SK-N-SH (cell line): ENCODE measurements around the gene CEP57L1. TPM values are rescaled to one million over a fixed set of nuclear protein-coding genes. Genes with fewer than 3 reads are reported as not detected.
"Not testable (repeated sequence)": the region's sequence is repeated elsewhere in the genome, so short reads cannot be mapped to it uniquely, and the experiment has no call there.

Source experiments
- CTCF ChIA-PET: fragments of 300-600, 350-600 bp; formaldehyde crosslinking; extraction: SDS; loops from one replicate; lab custom pipeline; 2021; lab: Yijun Ruan, JAX
- POLR2A ChIA-PET: fragments of 350-600 bp; sonication (Branson Sonifier 250); formaldehyde crosslinking; extraction: SDS; loops from one replicate; lab custom pipeline; 2020; ENCODE audit warnings: antibody characterized with exemption, inconsistent platforms; lab: Yijun Ruan, JAX
- DNase-seq: peaks from one replicate; pipeline ENCODE4 v3.0.0; 2012
- H2AFZ ChIP-seq: fragments of 200-600 bp; sonication (generic); 2 replicates; pipeline ENCODE4 v1.8.1; 2016; ENCODE audit warnings: antibody characterized with exemption, mild to moderate bottlenecking, low read depth
- H3F3A ChIP-seq: fragments of 200-600 bp; sonication (generic); replicated peaks from 2 replicates; pipeline ENCODE3; 2016; ENCODE audit warnings: antibody characterized with exemption, mild to moderate bottlenecking; ENCODE audit not compliant: insufficient read depth
- H3K27ac ChIP-seq, 2 experiments: fragments of 200-500 bp in 1 of 2; fragments of 200-600 bp in 1 of 2; sonication (Bioruptor generic) in 1 of 2; sonication (generic), shearing (Covaris generic) in 1 of 2; 2 replicates each; pipeline versions ENCODE4 v1.5.1 to v1.6.1; 2014 to 2016; ENCODE audit warnings: low read depth in 2 of 2, inconsistent platforms in 1 of 2, low read length in 1 of 2, mild to moderate bottlenecking in 1 of 2, mixed read lengths in 1 of 2
- H3K27me3 ChIP-seq: fragments of 200-600 bp; sonication (generic), shearing (Covaris generic); 2 replicates; pipeline ENCODE4 v1.6.1; 2016; ENCODE audit warnings: mixed run types; ENCODE audit not compliant: insufficient read depth
- H3K36me3 ChIP-seq, 2 experiments: fragments of 200-500 bp in 1 of 2; fragments of 200-600 bp in 1 of 2; sonication (Bioruptor generic) in 1 of 2; sonication (generic) in 1 of 2; replicated peaks in 1 of 2; 2 replicates each; pipeline versions ENCODE3 to v1.5.1; 2014 to 2016; ENCODE audit warnings: low read length in 1 of 2, mild to moderate bottlenecking in 1 of 2; ENCODE audit not compliant: insufficient read depth in 2 of 2, control insufficient read depth in 1 of 2
- H3K4me1 ChIP-seq, 2 experiments: fragments of 200-500 bp in 1 of 2; fragments of 200-600 bp in 1 of 2; sonication (Bioruptor generic) in 1 of 2; sonication (generic), shearing (Covaris generic) in 1 of 2; 2 replicates each; pipeline versions ENCODE4 v1.5.1 to v1.6.1; 2014 to 2016; ENCODE audit warnings: low read depth in 1 of 2, low read length in 1 of 2, mixed run types in 1 of 2; ENCODE audit not compliant: insufficient read depth in 2 of 2, control insufficient read depth in 1 of 2
- H3K4me2 ChIP-seq: fragments of 200-600 bp; sonication (generic), shearing (Covaris generic); 2 replicates; pipeline ENCODE4 v1.6.1; 2017; ENCODE audit warnings: mixed run types
- H3K4me3 ChIP-seq, 2 experiments: fragments of 200-500 bp in 1 of 2; fragments of 200-600 bp in 1 of 2; sonication (Bioruptor generic) in 1 of 2; sonication (generic), shearing (Covaris generic) in 1 of 2; 2 replicates each; pipeline versions ENCODE4 v1.5.1 to v1.8.1; 2014 to 2016; ENCODE audit warnings: low read depth in 2 of 2, inconsistent platforms in 1 of 2, low read length in 1 of 2, mild to moderate bottlenecking in 1 of 2, mixed read lengths in 1 of 2, moderate library complexity in 1 of 2
- H3K79me2 ChIP-seq: fragments of 200-600 bp; sonication (generic); 2 replicates; pipeline ENCODE4 v1.8.1; 2017; ENCODE audit warnings: mild to moderate bottlenecking; ENCODE audit not compliant: insufficient read depth
- H3K9ac ChIP-seq: fragments of 200-600 bp; sonication (generic); 2 replicates; pipeline ENCODE4 v1.6.1; 2017; ENCODE audit warnings: mixed run types
- H3K9me2 ChIP-seq: fragments of 200-600 bp; sonication (generic); 2 replicates; pipeline ENCODE4 v1.6.1; 2017; ENCODE audit warnings: mixed run types
- H3K9me3 ChIP-seq: fragments of 200-600 bp; sonication (generic); 2 replicates; pipeline ENCODE4 v1.6.1; 2017; ENCODE audit warnings: mixed run types, mild to moderate bottlenecking, moderate library complexity
- H4K20me1 ChIP-seq: fragments of 200-600 bp; sonication (generic); 2 replicates; pipeline ENCODE4 v1.6.1; 2017; ENCODE audit warnings: mild to moderate bottlenecking, mixed run types; ENCODE audit not compliant: insufficient read depth
- EP300 ChIP-seq, 2 experiments: IDR thresholded peaks; 2 replicates each; pipeline versions ENCODE4 v1.4.0 to v1.6.1; 2012; ENCODE audit warnings: borderline replicate concordance in 1 of 2, low read depth in 1 of 2, low read length in 1 of 2
- MEF2A ChIP-seq: IDR thresholded peaks from 2 replicates; pipeline ENCODE4 v1.4.0; 2012; ENCODE audit warnings: low read depth, borderline replicate concordance
- RAD21 ChIP-seq: IDR thresholded peaks from 2 replicates; pipeline ENCODE4 v1.6.1; 2012; ENCODE audit warnings: mild to moderate bottlenecking, low read length
- RCOR1 ChIP-seq: fragments of 150-350 bp; IDR thresholded peaks from 2 replicates; pipeline ENCODE4 v1.6.1; 2017; ENCODE audit warnings: antibody characterized with exemption, low read length
- SIN3A ChIP-seq: IDR thresholded peaks from 2 replicates; pipeline ENCODE4 v1.6.1; 2012; ENCODE audit warnings: low read depth, mild to moderate bottlenecking, low read length, moderate library complexity, borderline replicate concordance
- WGBS: methylation state at CpG from one replicate; pipeline ENCODE4 v1.1.6; 2017; ENCODE audit warnings: low lambda C conversion rate; 5-methylcytosine and 5-hydroxymethylcytosine counted together
- polyA plus RNA-seq, 3 experiments: library from polyadenylated mRNA; depleted of rRNA; stranded (reverse); fragments of >200 nt; gene quantifications; 2 replicates each; pipeline ENCODE4 v1.2.3, GENCODE V29; 2012
- TF ChIP-seq, protein P1 (sequence below): IDR thresholded peaks from 2 replicates; pipeline ENCODE4; 2012

Gene CEP57L1
- polyA plus RNA-seq, 1 of the 3 experiments (the other 2 are of a cell fraction) = 7.3 TPM

DNA sequence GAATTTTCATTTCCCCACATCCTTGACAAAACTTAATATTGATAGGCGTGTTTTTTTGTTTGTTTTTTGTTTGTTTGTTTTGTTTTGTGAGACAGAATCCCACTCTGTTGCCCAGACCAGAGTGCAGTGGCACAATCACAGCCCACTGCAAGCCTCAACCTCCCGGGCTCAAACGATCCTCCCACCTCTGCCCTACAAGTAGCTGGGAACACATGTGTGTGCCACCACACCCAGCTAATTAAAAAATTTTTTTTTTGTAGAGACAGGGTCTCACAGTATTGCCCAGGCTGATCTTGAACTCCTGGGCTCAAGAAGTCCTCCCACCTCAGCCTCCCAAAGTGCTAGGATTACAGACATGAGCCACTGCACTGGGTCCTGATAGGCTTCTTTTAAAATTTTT lies 9.2 kb downstream of the CEP57L1 start:
- no peaks in the 10 kb centered on the region for H4K20me1 ChIP-seq
- no peak for DNase-seq
- CTCF ChIA-PET = no interaction called here
- 95% methylated on average over 3 of the region's 3 CpGs for WGBS
- no peaks in the 10 kb centered on the region for H3K27me3 ChIP-seq
- TF ChIP-seq MEF2A (no peak), EP300 (IDR thresholded peaks at IDR 0.05; ENCODE audit: borderline replicate concordance in 1 of 2, low read depth in 1 of 2, low read length in 1 of 2) (no peak)
- TF ChIP-seq, all 33 proteins: peak for 0
- POLR2A ChIA-PET = interaction anchor here (1.3 kb wide), 1 partner anchor 10 kb away, joined by 5 read pairs; the partner anchor contains the start of gene SESN1
- Histone ChIP-seq H3F3A (peaks cover 6% of the 10 kb centered on the region), H3K4me1 (peaks cover 3 to 9% of the 10 kb centered on the region in 2 experiments; a peak in 3 of 4 replicates), H3K4me3 (no peak overlapping the region), H2AFZ (no peak overlapping the region), H3K9me2 (no peaks in the 10 kb centered on the region), H3K79me2 (peaks cover 62% of the 10 kb centered on the region), H3K9me3 (no peaks in the 10 kb centered on the region), H3K36me3 (peaks cover 0 to 2% of the 10 kb centered on the region in 2 experiments), H3K4me2 (no peak overlapping the region), H3K9ac (no peak overlapping the region), H3K27ac (no peak overlapping the region)

DNA sequence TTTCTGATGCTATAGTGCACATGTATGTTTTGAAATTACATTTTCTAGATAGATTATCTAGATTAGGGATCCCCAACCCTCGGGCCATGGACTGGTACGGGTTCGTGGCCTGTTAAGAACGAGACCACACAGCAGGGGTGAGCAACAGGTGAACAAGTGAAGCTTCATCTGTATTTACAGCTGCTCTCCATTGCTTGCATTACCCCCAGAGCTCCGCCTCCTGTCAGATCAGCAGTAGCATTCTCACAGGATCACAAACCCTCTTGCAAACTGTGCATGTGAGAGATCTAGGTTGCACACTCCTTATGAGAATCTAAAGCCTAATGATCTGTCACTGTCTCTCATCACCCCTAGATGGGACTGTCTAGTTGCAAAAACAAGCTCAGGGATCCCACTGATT lies 10.4 kb downstream of the CEP57L1 start:
- TF ChIP-seq RAD21 (peak; percentile 3; the same call in 1 of the 2 replicates), RCOR1 (no peak), SIN3A (no peak)
- TF ChIP-seq, protein P1, sequence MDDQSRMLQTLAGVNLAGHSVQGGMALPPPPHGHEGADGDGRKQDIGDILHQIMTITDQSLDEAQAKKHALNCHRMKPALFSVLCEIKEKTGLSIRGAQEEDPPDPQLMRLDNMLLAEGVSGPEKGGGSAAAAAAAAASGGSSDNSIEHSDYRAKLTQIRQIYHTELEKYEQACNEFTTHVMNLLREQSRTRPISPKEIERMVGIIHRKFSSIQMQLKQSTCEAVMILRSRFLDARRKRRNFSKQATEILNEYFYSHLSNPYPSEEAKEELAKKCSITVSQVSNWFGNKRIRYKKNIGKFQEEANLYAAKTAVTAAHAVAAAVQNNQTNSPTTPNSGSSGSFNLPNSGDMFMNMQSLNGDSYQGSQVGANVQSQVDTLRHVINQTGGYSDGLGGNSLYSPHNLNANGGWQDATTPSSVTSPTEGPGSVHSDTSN = no peak
- Histone ChIP-seq H3F3A (peaks cover 6% of the 10 kb centered on the region), H3K27me3 (no peaks in the 10 kb centered on the region), H2AFZ (no peak overlapping the region), H3K9me2 (no peaks in the 10 kb centered on the region), H4K20me1 (no peaks in the 10 kb centered on the region), H3K9me3 (no peaks in the 10 kb centered on the region), H3K36me3 (peaks cover 0 to 2% of the 10 kb centered on the region in 2 experiments), H3K4me3 (no peak overlapping the region), H3K79me2 (peaks cover 66% of the 10 kb centered on the region), H3K27ac (no peak overlapping the region), H3K4me1 (peaks cover 3 to 9% of the 10 kb centered on the region in 2 experiments; a peak in 3 of 4 replicates), H3K9ac (no peak overlapping the region), H3K4me2 (no peak overlapping the region)
- no peak for DNase-seq
- WGBS = 84% methylated on average over 5 of the region's 5 CpGs
- ChIA-PET POLR2A (interaction anchor here (1.3 kb wide), 1 partner anchor 11 kb away, joined by 5 read pairs; the partner anchor contains the start of gene SESN1), CTCF (interaction anchor here (0.8 kb wide), 1 partner anchor 11 kb away, joined by 4 read pairs; the partner anchor contains the start of genes CEP57L1 and SESN1)

DNA sequence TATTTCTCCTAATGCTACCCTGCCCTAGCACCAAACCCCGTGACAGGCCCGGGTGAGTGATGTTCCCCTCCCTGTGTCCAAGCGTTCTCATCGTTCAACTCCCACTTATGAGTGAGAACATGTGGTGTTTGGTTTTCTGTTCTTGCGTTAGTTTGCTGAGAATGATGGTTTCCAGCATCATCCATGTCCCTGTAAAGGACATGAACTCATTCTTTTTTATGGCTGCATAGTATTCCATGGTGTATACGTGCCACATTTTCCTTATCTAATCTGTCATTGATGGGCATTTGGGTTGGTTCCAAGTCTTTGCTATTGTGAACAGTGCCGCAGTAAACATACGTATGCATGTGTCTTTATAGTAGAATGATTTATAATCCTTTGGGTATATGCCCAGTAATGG lies 14.4 kb downstream of the CEP57L1 start:
- H3F3A ChIP-seq, H3K4me2 ChIP-seq, H2AFZ ChIP-seq, H3K9me3 ChIP-seq, H3K4me1 ChIP-seq, H3K4me3 ChIP-seq, DNase-seq, H3K27ac ChIP-seq, CTCF ChIA-PET, H3K9ac ChIP-seq, H4K20me1 ChIP-seq, H3K36me3 ChIP-seq, POLR2A ChIA-PET, H3K9me2 ChIP-seq, H3K27me3 ChIP-seq: not testable (repeated sequence)
- 97% methylated on average over 8 of the region's 8 CpGs for WGBS
- peaks cover 69% of the 10 kb centered on the region for H3K79me2 ChIP-seq

DNA sequence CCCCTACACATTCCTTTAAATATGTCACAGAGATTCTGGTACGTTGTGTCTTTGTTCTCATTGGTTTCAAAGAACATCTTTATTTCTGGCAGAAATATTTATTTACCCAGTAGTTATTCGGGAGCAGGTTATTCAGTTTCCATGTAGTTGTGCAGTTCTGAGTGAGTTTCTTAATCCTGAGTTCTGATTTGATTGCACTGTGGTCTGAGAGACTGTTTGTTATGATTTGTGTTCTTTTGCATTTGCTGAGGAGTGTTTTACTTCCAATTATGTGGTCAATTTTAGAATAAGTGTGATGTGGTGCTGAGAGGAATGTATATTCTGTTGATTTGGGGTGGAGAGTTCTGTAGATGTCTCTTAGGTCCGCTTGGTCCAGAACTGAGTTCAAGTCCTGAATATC lies 17.4 kb downstream of the CEP57L1 start:
- H3K9me3 ChIP-seq, CTCF ChIA-PET, H3F3A ChIP-seq, POLR2A ChIA-PET, H3K9me2 ChIP-seq, H3K27ac ChIP-seq, H2AFZ ChIP-seq, DNase-seq, H3K4me1 ChIP-seq, H3K27me3 ChIP-seq, H3K4me3 ChIP-seq, H3K4me2 ChIP-seq, H4K20me1 ChIP-seq, H3K9ac ChIP-seq, H3K36me3 ChIP-seq: not testable (repeated sequence)
- 94% methylated on average over 3 of the region's 3 CpGs for WGBS
- H3K79me2 ChIP-seq = peaks cover 50% of the 10 kb centered on the region
